GM03348 (cell line): ENCODE measurements around the gene TMTC3.
"Not testable (repeated sequence)": the region's sequence is repeated elsewhere in the genome, so short reads cannot be mapped to it uniquely, and the experiment has no call there.

Source experiments
- DNase-seq: peaks from one replicate; pipeline ENCODE4 v3.0.0; 2012; ENCODE audit warnings: low spot score

TMTC3 gene

DNA sequence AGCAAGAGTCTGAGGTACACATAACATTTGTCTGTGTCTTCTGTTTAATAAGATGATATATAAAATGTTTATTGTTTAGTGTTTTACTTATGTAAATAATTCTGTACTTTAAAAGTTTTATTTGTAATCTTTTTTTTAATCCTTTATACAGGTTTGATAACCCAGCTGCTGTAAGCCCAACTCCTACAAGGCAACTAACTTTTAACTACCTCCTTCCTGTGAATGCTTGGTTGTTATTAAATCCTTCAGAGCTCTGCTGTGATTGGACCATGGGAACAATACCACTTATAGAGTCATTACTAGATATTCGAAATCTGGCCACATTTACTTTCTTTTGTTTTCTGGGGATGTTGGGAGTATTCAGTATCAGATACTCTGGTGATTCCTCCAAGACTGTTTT lies 24.1 kb downstream of the TMTC3 start:
- DNase-seq, result no peak

- no peak for DNase-seq
Observed at GRCh38 chr12:88167384-88167783, 25.3 kb downstream of the TMTC3 start.

GRCh38 chr12:88172844-88173407 lies 30.8 kb downstream of the TMTC3 start:
- no peak for DNase-seq

GRCh38 chr12:88175544-88175943 lies 33.4 kb downstream of the TMTC3 start:
- no peak for DNase-seq

- no peak for DNase-seq
Observed at GRCh38 chr12:88179436-88180014, 37.4 kb downstream of the TMTC3 start.

DNA sequence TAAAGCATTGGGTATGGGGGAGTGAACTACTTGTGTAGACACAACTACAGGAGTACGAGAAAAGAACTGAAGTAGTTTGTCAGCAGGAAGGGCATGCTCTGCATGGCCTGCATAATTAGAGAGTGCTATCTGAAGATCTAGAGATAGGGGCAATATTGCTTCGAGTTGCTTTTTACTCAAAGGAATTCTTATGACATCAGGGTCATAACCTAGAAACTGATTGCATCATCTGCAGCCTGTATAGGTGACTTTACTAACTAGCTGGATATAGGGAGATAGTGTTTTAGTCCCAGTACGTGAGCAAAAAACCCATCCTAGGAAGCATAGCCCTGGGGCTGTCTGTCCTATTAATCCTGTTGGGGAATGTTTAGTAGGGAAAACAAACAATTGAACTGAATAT lies 39.8 kb downstream of the TMTC3 start:
- no peak for DNase-seq

DNA sequence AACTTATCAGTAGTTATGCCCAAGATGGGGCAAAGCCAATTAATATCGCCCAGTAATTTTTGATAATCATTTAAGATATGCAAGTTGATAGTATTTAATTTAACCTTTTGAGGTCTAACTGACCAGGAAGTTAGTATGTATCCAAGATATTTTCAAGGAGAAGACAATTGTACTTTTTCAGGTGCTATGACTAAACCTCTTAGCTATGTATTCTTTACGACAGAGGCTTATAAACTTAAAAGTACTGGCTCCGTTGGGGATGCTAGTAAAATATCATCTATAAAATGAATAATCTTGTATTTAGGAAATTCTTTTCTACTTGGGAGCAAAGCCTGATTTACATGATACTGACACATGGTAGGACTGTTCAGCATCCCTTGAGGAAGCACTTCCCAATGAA lies 40.3 kb downstream of the TMTC3 start:
- DNase-seq, result no peak

- DNase-seq, result no peak
Observed at GRCh38 chr12:88184196-88184595, 42.1 kb downstream of the TMTC3 start.

GRCh38 chr12:88185279-88185678 lies 43.2 kb downstream of the TMTC3 start:
- DNase-seq, result no peak

DNA sequence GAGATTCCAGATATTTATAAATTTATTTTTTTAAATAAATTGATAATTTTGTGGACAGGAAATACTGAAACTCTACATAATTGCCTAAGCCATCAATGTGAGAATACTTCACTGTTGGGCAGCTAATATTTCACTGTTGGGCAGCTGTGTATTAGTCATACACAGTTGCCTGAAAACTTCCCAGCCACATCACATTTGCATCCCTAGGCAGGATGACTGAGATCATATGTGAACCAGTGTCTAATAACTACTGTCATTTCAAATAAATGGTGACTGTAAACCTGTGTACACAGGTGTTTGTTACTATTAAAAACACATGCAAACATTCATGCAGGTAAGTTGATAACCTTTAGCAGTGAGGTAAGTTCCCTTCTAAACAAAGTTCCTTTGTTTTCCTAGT lies 43.9 kb downstream of the TMTC3 start:
- peak; percentile 64 for DNase-seq

DNA sequence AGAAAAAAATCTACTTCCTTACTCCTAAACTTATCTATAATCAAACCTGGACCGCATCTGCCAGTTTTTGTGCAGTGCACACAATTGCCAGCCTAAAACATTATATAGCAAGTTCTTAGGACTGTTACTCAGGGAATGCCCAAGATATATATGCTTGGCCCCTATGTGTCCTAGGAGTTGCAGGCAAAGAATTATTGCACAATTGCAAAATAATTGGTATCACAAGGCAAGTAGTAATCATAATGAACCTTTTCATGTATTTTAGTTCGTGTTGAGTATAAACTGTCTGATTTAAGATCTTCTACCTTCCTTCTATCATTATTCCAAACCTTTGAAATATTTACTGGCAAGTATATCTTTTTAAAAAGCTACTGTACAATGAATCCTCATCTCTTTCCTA lies 45.5 kb downstream of the TMTC3 start:
- DNase-seq, result no peak

DNA sequence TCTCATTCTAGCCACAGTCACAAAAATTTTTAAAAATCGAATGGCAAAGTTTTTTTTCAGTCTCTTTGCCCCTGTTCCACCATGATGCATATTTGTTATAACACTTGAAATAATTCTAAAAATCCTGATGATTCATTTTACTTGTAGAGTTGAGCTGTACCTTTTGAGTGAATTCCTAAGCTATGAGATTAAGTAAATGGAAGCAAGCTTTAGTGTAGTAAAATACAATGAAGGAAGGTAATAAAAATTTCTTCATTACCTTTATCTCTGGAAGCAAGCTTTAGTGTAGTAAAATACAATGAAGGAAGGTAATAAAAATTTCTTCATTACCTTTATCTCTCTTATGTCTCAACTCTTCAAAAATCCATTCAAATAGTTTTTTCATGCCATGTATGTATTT lies 46.1 kb downstream of the TMTC3 start:
- peak; percentile 8 for DNase-seq

DNA sequence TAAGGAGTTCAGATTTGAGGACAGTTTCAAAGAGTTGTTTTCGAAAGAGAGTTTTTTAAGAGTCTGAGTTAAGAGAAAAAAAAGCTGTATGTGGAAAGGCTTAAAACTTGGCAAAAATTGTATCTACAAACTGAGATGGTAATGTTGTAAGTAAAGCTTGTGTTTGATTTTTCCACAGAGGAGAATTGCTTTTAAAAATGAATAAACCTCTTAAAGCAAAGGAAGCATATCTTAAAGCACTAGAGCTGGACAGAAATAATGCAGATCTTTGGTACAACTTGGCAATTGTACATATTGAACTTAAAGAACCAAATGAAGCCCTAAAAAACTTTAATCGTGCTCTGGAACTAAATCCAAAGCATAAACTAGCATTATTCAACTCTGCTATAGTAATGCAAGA lies 50.3 kb downstream of the TMTC3 start:
- no peak for DNase-seq

GRCh38 chr12:88194868-88195267 lies 52.8 kb downstream of the TMTC3 start:
- DNase-seq, result no peak

GRCh38 chr12:88200029-88200428 lies 57.9 kb downstream of the TMTC3 start:
- DNase-seq, result no peak

GRCh38 chr12:88202500-88202899 lies 60.4 kb downstream of the TMTC3 start:
- DNase-seq, result peak; percentile 8

GRCh38 chr12:88206601-88207000 lies 64.5 kb downstream of the TMTC3 start:
- peak; percentile 47 for DNase-seq

GRCh38 chr12:88207921-88208620 lies 66.0 kb downstream of the TMTC3 start:
- DNase-seq, result peak; percentile 68

- DNase-seq, result no peak
Observed at GRCh38 chr12:88208661-88209060, 66.6 kb downstream of the TMTC3 start.

DNA sequence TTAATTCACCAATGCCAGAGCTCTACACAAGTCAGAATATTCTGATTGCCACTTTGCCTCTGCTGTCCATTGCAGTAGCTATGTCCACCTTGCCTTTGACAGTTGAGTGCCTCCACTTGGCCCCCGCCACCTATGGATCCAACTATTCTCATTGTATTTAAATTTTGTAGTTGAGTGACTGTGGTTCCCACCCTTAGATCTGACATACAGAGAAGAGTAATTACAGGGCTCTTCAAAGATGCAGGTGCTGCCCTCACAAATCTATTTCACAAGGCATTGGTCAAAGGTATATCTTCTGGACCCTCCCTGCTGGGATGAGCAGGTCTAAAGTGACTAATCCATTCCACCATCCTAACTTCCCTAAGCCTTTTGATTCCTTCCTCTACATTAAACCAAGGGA lies 68.2 kb downstream of the TMTC3 start:
- not testable (repeated sequence) for DNase-seq

DNA sequence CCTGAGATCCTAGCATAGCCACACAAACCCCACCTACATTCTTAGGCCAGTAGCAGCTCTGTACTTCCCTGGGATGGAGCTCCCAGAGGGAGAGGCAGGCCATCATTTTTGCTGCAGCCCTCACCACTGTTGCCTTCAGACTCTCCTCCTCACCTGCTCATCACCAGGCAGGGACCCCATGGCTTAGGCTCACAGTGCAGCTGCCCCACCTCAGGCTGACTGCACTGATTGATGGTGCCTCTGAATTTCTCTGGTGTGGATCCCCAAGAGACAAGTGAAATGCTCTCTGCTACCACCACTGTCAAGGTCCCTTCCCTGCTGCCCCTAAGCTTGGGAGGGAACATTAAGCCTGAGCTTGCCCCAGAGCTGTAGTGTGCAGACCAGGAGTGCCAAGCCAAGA lies 76.2 kb downstream of the TMTC3 start:
- DNase-seq, result no peak

GRCh38 chr12:88219861-88220260 lies 77.8 kb downstream of the TMTC3 start:
- DNase-seq, result no peak

DNA sequence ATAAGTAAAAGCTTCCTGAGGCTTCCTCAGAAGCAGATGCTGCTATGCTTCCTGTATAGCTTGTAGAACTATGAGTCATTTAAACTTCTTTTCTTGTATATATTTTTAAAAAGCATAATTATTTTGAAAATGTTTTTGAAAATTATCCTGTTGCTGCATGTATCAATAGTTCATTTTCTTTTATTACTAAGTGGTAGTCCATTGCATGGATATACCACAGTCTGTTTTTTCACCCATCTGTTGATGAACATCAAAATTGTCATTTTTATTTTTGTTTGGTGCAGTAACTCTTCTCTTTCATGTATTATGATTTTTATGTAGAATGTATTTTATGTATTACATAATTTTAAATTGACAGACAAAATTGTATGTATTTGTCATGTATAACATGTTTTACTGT lies 81.4 kb downstream of the TMTC3 start:
- no peak for DNase-seq

GRCh38 chr12:88225776-88226175 lies 83.7 kb downstream of the TMTC3 start:
- DNase-seq, result no peak
